Progenitor cell of endocrine pancreas (in vitro differentiated cells): Measurements from ENCODE around the gene BCL2L11. TPM values are rescaled to one million over a fixed set of nuclear protein-coding genes. Genes with fewer than 3 reads are reported as not detected.
A peak's percentile ranks its signal among the peaks of the same experiment; 100 is the strongest.

Source experiments
- DNase-seq: peaks from one replicate; pipeline ENCODE4 v3.0.0; 2021; ENCODE audit warnings: low spot score; ENCODE audit not compliant: unreplicated experiment
- H3K27ac Mint-ChIP-seq: 2 replicates; pipeline ENCODE4 v1.8.0; 2021; ENCODE audit warnings: mild to moderate bottlenecking, moderate library complexity, mixed read lengths
- H3K27me3 Mint-ChIP-seq: 2 replicates; pipeline ENCODE4 v1.8.0; 2021; ENCODE audit warnings: mixed read lengths
- H3K36me3 Mint-ChIP-seq: 2 replicates; pipeline ENCODE4 v1.8.0; 2022; ENCODE audit warnings: mixed read lengths; ENCODE audit not compliant: insufficient read depth
- H3K4me1 Mint-ChIP-seq: 2 replicates; pipeline ENCODE4 v1.8.0; 2021; ENCODE audit warnings: low read depth, mixed read lengths
- H3K4me3 Mint-ChIP-seq: 2 replicates; pipeline ENCODE4 v1.8.0; 2021; ENCODE audit warnings: low read depth, mild to moderate bottlenecking, moderate library complexity, mixed read lengths
- H3K9me3 Mint-ChIP-seq: 2 replicates; pipeline ENCODE4 v1.8.0; 2021; ENCODE audit warnings: low read depth, mixed read lengths
- total RNA-seq: library from RNA; stranded (reverse); gene quantifications from 2 replicates; pipeline ENCODE4 v1.2.1, GENCODE V29; 2021
- TF ChIP-seq, protein P1 (sequence below): fragments of 200-600 bp; sonication (generic); IDR thresholded peaks from one replicate; pipeline ENCODE4 v1.5.0; 2021; ENCODE audit warnings: antibody characterized with exemption, mild to moderate bottlenecking; ENCODE audit not compliant: unreplicated experiment

Gene BCL2L11
- total RNA-seq, 1 donor from 2014 or later: 27.7 TPM

- Mint-ChIP-seq H3K9me3 (no peaks in the 10 kb centered on the region), H3K4me1 (peaks cover 11% of the 10 kb centered on the region), H3K36me3 (no peaks in the 10 kb centered on the region), H3K4me3 (no peak overlapping the region), H3K27ac (no peak overlapping the region), H3K27me3 (peaks cover 36% of the 10 kb centered on the region)
- TF ChIP-seq, protein P1, sequence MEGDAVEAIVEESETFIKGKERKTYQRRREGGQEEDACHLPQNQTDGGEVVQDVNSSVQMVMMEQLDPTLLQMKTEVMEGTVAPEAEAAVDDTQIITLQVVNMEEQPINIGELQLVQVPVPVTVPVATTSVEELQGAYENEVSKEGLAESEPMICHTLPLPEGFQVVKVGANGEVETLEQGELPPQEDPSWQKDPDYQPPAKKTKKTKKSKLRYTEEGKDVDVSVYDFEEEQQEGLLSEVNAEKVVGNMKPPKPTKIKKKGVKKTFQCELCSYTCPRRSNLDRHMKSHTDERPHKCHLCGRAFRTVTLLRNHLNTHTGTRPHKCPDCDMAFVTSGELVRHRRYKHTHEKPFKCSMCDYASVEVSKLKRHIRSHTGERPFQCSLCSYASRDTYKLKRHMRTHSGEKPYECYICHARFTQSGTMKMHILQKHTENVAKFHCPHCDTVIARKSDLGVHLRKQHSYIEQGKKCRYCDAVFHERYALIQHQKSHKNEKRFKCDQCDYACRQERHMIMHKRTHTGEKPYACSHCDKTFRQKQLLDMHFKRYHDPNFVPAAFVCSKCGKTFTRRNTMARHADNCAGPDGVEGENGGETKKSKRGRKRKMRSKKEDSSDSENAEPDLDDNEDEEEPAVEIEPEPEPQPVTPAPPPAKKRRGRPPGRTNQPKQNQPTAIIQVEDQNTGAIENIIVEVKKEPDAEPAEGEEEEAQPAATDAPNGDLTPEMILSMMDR: no peak
- no peak for DNase-seq
These were observed 64.1 kb downstream of the BCL2L11 start for GRCh38 chr2:111184725-111185310.

DNA sequence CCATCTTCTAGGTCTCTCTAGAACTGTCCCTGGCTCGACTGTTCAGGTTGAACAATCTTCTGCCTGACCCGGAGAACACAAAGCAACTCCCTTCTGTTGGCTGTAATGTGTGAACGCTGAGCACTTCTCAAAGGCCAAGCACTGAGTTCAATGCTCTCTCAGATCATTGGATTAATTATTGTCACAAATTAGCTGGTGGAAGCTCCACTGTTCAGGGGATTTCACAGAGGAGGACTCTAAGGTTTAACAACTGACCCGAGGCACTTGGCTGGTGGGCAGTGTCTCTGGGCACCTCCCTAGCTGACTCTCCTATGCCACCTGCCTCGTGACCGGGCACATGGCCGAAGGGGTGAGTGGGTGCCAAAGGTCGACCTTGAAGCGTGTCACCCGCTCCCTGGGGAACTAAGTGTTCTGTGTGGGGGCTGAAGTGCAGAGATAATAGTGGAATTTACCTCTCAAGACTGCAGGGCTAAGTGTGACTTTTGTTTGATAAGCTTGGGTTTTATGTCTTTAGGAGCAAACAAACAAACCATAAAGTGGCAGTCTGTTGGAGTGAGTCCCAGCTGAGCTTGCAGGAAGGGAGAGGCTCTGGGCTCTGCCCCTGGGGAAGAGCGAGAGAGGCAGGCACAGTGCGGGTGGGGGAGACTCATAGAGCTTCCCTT is 64.8 kb downstream of the BCL2L11 start:
- no peaks in the 10 kb centered on the region for H3K36me3 Mint-ChIP-seq
- H3K27me3 Mint-ChIP-seq: peaks cover 35% of the 10 kb centered on the region
- peaks cover 11% of the 10 kb centered on the region for H3K4me1 Mint-ChIP-seq
- TF ChIP-seq, protein P1: no peak
- no peaks in the 10 kb centered on the region for H3K9me3 Mint-ChIP-seq
- DNase-seq: no peak
- H3K27ac Mint-ChIP-seq: peak overlapping the region; percentile 20
- peak overlapping the region; percentile 17 for H3K4me3 Mint-ChIP-seq

DNA sequence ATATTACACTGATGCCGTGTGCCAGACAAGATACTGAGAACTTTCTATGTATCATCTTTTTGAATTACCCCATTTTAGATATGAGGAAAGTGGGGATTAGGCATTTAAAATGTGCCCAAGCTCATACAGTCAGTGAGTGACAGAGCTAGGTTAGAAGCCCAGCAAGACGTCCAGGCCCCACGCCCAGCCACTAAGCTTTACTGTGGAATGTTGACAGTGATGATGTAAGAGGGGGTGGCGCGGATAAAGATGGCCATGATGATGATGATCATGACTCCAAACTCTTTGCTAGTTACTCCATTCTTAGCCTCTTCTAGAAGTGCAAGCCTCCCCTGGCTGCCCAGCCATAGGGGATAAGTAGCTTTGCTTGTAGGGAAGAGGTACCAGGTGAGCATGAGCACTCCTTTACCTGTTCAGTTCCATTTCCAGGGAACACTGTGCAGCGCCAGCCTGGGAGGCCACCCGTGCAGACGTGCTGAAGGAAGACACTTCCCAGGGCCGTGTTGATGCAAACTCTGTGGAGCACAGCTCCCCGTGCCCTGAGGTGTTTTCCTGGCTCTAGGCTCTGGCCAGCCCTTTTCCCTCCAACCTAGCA is 65.5 kb downstream of the BCL2L11 start:
- Mint-ChIP-seq H3K36me3 (no peaks in the 10 kb centered on the region), H3K4me1 (peaks cover 11% of the 10 kb centered on the region), H3K27ac (no peak overlapping the region), H3K9me3 (no peaks in the 10 kb centered on the region), H3K4me3 (no peak overlapping the region), H3K27me3 (peaks cover 32% of the 10 kb centered on the region)
- DNase-seq: no peak
- TF ChIP-seq, protein P1: no peak

GRCh38 chr2:111186933-111187332 is 66.2 kb downstream of the BCL2L11 start:
- peaks cover 32% of the 10 kb centered on the region for H3K27me3 Mint-ChIP-seq
- H3K4me1 Mint-ChIP-seq: peaks cover 11% of the 10 kb centered on the region
- H3K36me3 Mint-ChIP-seq: no peaks in the 10 kb centered on the region
- H3K27ac Mint-ChIP-seq: no peak overlapping the region
- TF ChIP-seq, protein P1: no peak
- no peak overlapping the region for H3K4me3 Mint-ChIP-seq
- DNase-seq: no peak
- H3K9me3 Mint-ChIP-seq: no peaks in the 10 kb centered on the region

DNA sequence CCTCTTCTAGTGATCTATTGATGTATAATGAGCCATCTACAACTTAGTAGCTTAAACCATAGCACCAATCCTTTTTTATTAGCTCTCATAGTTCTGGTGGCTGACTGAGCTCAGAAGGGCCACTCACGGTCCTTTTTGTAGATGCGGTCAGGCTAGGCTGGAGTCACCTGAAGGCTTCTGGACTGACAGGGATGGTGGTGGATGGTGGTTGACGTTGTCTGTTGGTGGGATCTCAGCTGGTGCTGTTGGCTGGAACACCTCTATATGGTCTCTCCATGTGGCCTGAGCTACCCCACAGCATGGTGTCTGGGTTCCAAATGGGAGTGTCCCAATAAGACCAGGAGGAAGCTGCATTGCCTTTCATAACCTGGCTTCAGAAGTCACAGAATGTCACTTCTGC is 68.0 kb downstream of the BCL2L11 start:
- Mint-ChIP-seq H3K9me3 (no peaks in the 10 kb centered on the region), H3K4me3 (no peak overlapping the region), H3K36me3 (no peaks in the 10 kb centered on the region), H3K27ac (no peak overlapping the region), H3K27me3 (peaks cover 32% of the 10 kb centered on the region), H3K4me1 (peaks cover 11% of the 10 kb centered on the region)
- TF ChIP-seq, protein P1: no peak
- DNase-seq: no peak
